Activated CD8-positive, alpha-beta memory T cell treated with anti-CD3 and anti-CD28 coated beads for 48 hours (primary cell): ENCODE results near the gene PUS10.
A peak's percentile ranks its signal among the peaks of the same experiment; 100 is the strongest.
"Not testable (repeated sequence)": the region's sequence is repeated elsewhere in the genome, so short reads cannot be mapped to it uniquely, and the experiment has no call there.

Experiments
- DNase-seq, 3 experiments: peaks; one replicate each; pipeline ENCODE4 v3.0.0-alpha.2; 2020; ENCODE audit warnings: low read depth in 2 of 3, low spot score in 2 of 3

The PUS10 gene

DNA sequence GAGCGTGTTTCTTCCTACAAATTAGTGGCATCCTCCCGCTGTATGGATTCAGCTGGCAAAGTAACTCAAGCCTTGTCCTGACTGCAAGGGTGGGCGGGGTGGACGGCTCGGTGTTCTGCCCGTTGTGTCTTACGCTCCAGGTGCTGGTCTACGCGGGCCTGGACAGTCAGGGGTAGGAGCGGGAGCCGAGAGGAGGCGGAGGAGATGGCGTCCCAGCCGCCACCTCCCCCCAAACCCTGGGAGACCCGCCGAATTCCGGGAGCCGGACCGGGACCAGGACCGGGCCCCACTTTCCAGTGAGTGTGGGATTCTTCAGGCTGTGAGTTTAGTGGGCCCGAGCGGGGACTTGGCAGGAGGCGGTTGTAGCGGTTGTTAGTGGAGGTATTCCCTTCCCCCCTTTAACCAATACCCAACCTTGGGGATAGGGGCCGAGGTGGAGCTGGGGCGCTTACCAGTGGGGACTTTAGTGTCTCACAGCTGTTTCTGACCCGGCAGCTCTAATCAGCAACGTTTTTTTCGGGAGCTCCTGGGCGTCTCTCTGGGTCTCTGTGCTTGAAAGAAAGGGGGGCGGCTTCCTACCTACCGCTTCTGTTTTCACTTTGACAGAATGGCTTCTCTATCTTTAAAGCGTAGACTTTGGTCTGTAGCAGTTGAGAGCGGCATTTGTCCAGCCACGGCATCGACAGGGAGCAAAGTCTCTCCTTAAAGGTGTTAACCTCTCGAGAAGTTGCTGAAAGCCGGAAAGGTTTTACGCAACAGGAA, at the start of gene PUS10, which contains the start of gene PEX13:
TSS of gene PUS10 (minus strand) at position 700 of the 762 bp plus-strand sequence. CDS start 6,365 bp downstream, outside the sequence.
TSS of gene PEX13 (plus strand) at position 165 of the 762 bp plus-strand sequence. CDS start at position 205, 40 bp downstream.
- DNase-seq, result peak in 2 of 3 experiments; percentile 52 to 65

GRCh38 chr2:61065714-61066709, 48.0 kb upstream of the PUS10 start, which contains the start of gene SANBR:
Gene SANBR (plus strand): TSS chr2:61065871. CDS start chr2:61070351, 4,480 bp downstream.
- DNase-seq, result peak; percentile 57 to 73 (median 60)

DNA sequence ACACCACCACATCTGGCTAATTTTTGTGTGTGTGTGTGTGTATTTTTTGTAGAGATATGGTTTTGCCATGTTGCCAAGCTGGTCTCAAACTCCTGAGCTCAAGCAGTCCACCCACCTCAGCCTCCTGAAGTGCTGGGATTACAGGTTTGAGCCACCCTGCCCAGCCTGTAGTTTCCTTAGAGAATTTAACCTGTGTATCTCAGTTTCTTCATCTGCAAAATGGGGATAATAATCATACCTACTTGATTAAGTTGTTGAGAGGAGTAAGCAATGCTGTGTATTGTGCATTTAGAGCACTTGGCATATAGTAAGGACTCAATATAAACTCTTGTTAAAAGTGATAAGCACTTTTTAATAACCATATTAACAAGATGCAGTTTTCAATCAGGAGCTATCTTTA, 41.3 kb upstream of the PUS10 start:
- DNase-seq, result no peak

GRCh38 chr2:61057562-61057961, 39.5 kb upstream of the PUS10 start:
- no peak for DNase-seq

DNA sequence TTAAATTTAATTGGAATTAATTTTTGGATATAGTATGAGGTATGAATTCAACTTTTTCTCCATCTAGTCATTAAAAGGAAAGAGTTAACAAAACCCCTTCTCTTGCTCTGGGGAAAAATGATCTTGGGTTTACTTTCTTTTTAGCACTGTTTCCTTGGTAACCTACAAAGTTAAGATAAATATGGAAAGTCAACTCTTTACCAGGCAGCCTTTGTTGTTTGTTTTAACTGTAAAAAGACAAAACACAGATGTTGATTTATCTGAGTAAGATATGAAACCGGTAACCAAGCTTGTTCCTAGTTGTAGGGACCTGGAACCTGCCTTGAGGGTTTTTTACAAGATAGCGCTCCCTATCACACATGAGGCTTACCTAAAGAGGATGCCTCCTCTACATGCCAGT, 37.5 kb upstream of the PUS10 start:
- DNase-seq, result no peak

- DNase-seq, result no peak
These were observed 27.9 kb upstream of the PUS10 start for GRCh38 chr2:61045999-61046398.

DNA sequence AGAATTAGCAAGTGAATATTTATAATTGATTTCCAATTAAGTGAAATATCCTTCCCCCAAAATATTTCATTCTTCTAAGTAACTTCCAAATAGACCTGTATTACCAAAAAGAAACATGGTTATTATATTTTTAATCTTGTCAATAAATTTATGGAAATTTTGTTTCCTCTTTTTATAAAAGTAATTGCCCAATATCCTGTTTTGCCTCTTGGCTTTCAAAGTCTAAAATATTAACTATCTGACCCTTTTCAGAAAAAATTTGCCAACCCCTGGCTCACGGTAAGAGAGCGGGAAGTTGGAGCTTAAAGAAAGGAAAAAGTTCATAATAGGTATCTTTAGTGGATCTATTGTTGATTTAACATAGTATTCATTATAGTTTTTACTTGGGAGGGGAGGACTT, 27.2 kb upstream of the PUS10 start:
- DNase-seq, result no peak

- no peak for DNase-seq
These were observed 26.6 kb upstream of the PUS10 start for GRCh38 chr2:61044636-61045035.

DNA sequence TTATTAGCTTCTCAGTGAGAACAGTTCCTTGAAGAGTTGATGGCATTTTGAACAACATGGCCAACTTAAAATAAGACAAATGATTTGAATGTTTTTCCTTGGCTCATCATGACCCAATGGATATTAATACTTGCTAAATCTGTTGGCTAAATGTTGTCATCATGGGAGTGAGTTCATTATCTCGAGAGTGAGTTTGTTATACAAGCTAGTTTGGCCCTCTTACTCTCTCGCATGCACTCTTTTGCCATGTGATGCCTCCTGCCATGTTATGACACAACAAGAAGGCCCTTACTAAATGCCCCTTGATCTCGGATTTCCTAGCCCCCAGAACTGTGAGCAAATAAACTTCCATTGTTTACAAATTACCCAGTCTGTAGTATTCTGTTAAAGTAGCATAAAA, 24.8 kb upstream of the PUS10 start:
- DNase-seq, result no peak

GRCh38 chr2:61036643-61037042, 18.6 kb upstream of the PUS10 start:
- not testable (repeated sequence) for DNase-seq

GRCh38 chr2:61034592-61034991, 16.5 kb upstream of the PUS10 start:
- DNase-seq, result not testable (repeated sequence)

GRCh38 chr2:61029533-61029932, 11.5 kb upstream of the PUS10 start:
- DNase-seq, result no peak

DNA sequence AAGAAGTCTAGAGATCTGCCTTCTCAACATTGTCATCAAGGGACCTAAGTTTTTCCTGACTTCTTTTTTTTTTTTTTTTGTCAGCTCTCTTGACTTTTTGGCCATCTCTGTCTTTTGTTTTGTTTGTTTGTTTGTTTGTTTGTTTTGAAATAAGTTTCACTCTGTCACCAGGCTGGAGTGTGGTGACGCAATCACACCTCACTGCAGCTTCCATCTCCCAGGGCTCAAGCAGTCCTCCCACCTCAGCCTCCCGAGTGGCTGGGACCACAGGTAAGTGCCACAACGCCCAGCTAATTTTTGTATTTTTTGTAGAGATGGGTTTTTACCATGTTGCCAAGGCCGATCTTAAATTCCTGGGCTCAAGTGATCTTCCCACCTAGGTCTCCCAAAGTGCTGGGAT, 5.6 kb upstream of the PUS10 start:
- DNase-seq, result no peak

DNA sequence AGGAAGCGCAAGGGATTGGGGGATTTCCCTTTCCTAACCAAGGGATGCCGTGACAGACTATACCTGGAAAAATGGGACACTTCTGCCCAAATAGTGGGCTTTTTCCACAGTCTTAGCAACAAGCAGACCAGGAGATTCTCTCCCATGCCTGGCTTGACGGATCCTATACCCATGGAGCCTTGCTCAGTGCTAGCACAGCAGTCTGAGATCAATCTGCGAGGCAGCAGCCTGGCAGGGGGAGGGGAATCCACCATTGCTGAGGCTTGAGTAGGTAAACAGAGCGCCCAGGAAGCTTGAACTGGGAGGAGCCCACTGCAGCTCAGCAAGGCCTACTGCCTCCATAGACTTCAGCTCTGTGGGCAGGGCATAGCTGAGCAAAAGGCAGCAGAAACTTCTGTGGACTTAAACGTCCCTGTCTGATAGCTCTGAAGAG, 3.2 kb upstream of the PUS10 start:
- DNase-seq, result no peak

GRCh38 chr2:61018798-61019197, 743 bp upstream of the PUS10 start:
- DNase-seq, result no peak

- DNase-seq, result no peak
These were observed 282 bp upstream of the PUS10 start for GRCh38 chr2:61018318-61018755.

DNA sequence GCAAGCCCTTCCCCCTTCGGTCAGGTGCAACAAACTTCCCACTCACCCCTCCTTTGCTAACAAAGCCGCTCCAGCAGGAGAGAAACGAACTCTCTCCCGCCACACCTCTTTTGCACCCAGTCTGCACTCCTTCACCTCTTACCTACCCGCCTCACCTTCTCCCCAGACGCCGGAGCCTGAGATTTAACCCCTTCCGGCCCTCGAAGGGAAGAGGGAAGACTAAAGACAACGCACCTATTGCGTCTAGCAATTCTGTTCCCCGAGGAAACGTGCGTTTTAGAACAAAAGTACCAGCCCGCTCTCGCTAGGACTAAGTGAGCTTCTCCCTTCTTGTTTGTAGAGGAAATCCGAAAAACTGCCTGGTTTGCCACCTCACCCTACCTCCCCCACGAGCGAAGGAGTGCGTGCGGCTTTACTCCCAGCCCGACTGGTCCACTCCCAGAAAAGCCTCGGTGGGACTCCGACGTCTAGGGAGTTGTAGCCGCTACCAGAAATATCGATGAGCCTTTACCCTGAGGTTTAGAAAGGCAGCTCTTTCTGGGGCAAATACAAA, 976 bp downstream of the PUS10 start:
- peak; percentile 38 to 71 (median 55) for DNase-seq

DNA sequence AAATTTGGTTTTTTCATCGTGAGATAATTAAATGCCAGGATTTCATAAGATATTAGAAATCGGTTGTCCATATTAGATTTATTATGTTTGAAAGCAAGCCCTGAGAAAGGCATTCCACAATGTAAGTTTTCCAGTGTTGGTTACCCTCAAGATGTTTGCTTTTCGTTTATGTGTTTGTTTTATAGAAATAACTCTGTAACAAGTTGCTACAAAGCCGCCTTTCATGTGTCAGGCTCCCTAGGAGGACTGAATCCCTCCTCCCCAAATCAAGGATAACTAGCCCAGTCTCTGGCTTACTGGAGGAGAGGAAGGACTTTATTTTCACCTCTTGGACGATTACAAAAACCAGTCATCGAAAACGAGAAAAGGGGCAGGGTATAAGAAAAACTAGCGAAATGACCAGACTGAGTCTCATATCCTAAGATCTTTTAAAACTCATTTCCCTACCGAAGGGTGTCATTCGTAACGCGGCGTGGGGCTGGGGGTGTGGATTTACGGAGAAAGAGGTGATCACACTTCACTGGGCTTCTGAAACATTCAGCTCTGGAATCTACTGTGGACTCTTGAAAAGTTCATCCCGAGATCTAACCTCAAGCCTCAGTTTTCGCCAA, 1.6 kb downstream of the PUS10 start:
- peak in 2 of 3 experiments; percentile 3 to 24 for DNase-seq

DNA sequence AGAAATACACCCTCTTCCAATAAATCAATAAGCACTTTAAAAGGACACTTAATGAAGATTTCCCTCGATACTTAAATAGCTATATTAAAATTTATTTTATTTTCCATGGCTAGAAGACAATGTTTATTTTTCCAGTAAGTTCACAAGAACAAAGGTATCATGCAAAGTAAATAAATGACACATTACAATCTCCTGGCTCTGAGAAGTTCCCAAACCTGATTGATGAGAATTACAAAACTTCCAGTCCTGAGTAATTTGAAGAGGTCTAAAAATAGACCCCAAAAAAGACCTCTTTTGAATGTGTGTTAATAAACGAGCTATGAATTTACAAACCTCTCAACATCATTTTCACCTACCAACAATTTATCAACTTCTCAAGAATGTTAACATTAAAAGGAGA, 2.1 kb downstream of the PUS10 start:
- no peak for DNase-seq

- DNase-seq, result no peak
These were observed 3.3 kb downstream of the PUS10 start for GRCh38 chr2:61014763-61015162.

GRCh38 chr2:61013382-61013781, 4.7 kb downstream of the PUS10 start:
- DNase-seq, result no peak
